Heart right ventricle (tissue), 16 donors: ENCODE data around the gene CHSY1. TPM values are rescaled to one million over a fixed set of nuclear protein-coding genes. Genes with fewer than 3 reads are reported as not detected.

Source experiments
- ATAC-seq, 8 donors: fragments of 200-7000 bp; cut with Tn5 transposase; one replicate each; pipeline ENCODE4 v1.9.1; 2020; ENCODE audit warnings: mild to moderate bottlenecking in 8 of 8, moderate library complexity in 8 of 8, moderate number of reproducible peaks in 1 of 8
- DNase-seq, 2 donors: peaks; one replicate each; pipeline ENCODE4 v3.0.0-alpha.2; 2020
- H3K27ac ChIP-seq, 10 donors: fragments of 200-600 bp; sonication (generic) in 2 of 10; one replicate each; pipeline versions ENCODE4 v1.5.0 to v1.8.0; 2020 to 2022; ENCODE audit warnings: mild to moderate bottlenecking in 3 of 10
- H3K27me3 ChIP-seq, 7 donors: fragments of 200-600 bp; one replicate each; pipeline ENCODE4 v1.8.0; 2021 to 2022; ENCODE audit warnings: mild to moderate bottlenecking in 2 of 7
- H3K36me3 ChIP-seq, 9 donors: fragments of 200-600 bp; sonication (generic) in 1 of 9; one replicate each; pipeline versions ENCODE4 v1.5.0 to v1.8.0; 2020 to 2022; ENCODE audit warnings: mild to moderate bottlenecking in 2 of 9
- H3K4me1 ChIP-seq, 9 donors: fragments of 200-600 bp; sonication (generic) in 1 of 9; one replicate each; pipeline versions ENCODE4 v1.5.0 to v1.8.0; 2020 to 2022; ENCODE audit warnings: mild to moderate bottlenecking in 4 of 9
- H3K4me3 ChIP-seq, 10 donors: fragments of 200-600 bp; sonication (generic) in 2 of 10; one replicate each; pipeline versions ENCODE4 v1.5.0 to v1.8.0; 2020 to 2022; ENCODE audit warnings: mild to moderate bottlenecking in 7 of 10, moderate library complexity in 2 of 10
- H3K9me3 ChIP-seq, 11 donors: fragments of 200-600 bp in 10 of 11; sonication (generic) in 2 of 11; one replicate each; pipeline versions ENCODE4 v1.5.0 to v1.8.0; 2013 to 2022; ENCODE audit warnings: mild to moderate bottlenecking in 2 of 11, control low read depth in 1 of 11, moderate library complexity in 1 of 11
- WGBS, 2 donors: extraction: QIAGEN DNeasy Blood & Tissue Kit; methylation state at CpG; one replicate each; pipeline ENCODE4 v1.1.7; 2013; ENCODE audit warnings: inconsistent platforms in 1 of 2; 5-methylcytosine and 5-hydroxymethylcytosine counted together
- intact Hi-C, 10 donors: fragments of 100-400 bp; cut with DNase I; formaldehyde crosslinking; loops; one replicate each; pipeline versions ENCODE4 v1.11.1 to v1.14.2; 2022
- polyA plus RNA-seq, 2 donors: library from polyadenylated mRNA; stranded (reverse); fragments of 200-250 nt; gene quantifications; one replicate each; pipeline ENCODE4 v1.2.3, GENCODE V29; 2013
- total RNA-seq, 10 donors: library from RNA; stranded (reverse); fragmentation: NEBNext Ultra II Directional in 3 of 10; extraction: Animal tissue kit (Norgen Biotek cat#: 25700) in 3 of 10; gene quantifications; one replicate each; pipeline versions ENCODE4 v1.2.1 to v1.2.4, GENCODE V29; 2021 to 2023
- TF ChIP-seq, protein P1 (sequence below), 9 donors: fragments of 200-600 bp; sonication (generic) in 2 of 9; IDR thresholded peaks; one replicate each; pipeline versions ENCODE4 v1.5.0 to v1.8.0; 2021 to 2022; ENCODE audit warnings: antibody characterized with exemption in 9 of 9, mild to moderate bottlenecking in 5 of 9, moderate library complexity in 1 of 9
- donor health status: Arrhythmogenic right ventricular cardiomyopathy.
- donor health status: ischemic (EF 13 %, LVEDD 7.1; RV severe dilation, severe dysfunction).
- donor health status: healthy with polysubstance abuse.
- donor health status: DM: no; HTN: yes; CAD: no.
- donor health status: DM: no; HTN: no; CAD: no.
- donor health status: ischemic (EF 25% LVEDD 6.9; RV normal size, moderate dysfunction).
- donor health status: ischemic (EF 25% LVEDD 5.7; RV mildly dilated, moderate dysfunction).
- donor health status: healthy.
- donor health status: DM: yes; HTN: yes; CAD: no.
- donor health status: Ischemic cardiomyopathy.
- donor health status: ischemic (EF 35%, LVEDD 5.7; RV mildly dilated, moderate dysfunction).
- donor health status: nonischemic (EF 11% LVEDD 7.7; RV severe dilation, severe dysfunction).
- donor health status: DM: yes; HTN: yes; CAD: no.
- donor health status: PGD.
- donor health status: ischemic (EF 29% LVEDD 5.4; RV normal size, mild dysfunction).
- donor health status: nonischemic (EF 23%, LVEDD 6.1; RV moderate dilation, normal function).

CHSY1 gene
- total and polyA plus RNA-seq, 12 donors, result 6.9 to 35.1 (median 14.6) TPM

- ATAC-seq (peak in 6 of 8 donors; percentile 25 to 59 (median 36)), DNase-seq (no peak)
- WGBS, 2 donors, result 30 to 31% methylated on average over 4 of the region's 4 CpGs
- intact Hi-C loops, result no loop called here
- Histone ChIP-seq H3K4me1 (peaks cover 0 to 84% (median 24%) of the 10 kb centered on the region in 9 donors), H3K27me3 (no peaks in the 10 kb centered on the region), H3K9me3 (no peaks in the 10 kb centered on the region), H3K4me3 (no peak overlapping the region), H3K36me3 (peaks cover 0 to 73% (median 0%) of the 10 kb centered on the region in 9 donors), H3K27ac (peak overlapping the region in 3 of 10 donors; percentile 2 to 44 (median 24))
- TF ChIP-seq, protein P1, sequence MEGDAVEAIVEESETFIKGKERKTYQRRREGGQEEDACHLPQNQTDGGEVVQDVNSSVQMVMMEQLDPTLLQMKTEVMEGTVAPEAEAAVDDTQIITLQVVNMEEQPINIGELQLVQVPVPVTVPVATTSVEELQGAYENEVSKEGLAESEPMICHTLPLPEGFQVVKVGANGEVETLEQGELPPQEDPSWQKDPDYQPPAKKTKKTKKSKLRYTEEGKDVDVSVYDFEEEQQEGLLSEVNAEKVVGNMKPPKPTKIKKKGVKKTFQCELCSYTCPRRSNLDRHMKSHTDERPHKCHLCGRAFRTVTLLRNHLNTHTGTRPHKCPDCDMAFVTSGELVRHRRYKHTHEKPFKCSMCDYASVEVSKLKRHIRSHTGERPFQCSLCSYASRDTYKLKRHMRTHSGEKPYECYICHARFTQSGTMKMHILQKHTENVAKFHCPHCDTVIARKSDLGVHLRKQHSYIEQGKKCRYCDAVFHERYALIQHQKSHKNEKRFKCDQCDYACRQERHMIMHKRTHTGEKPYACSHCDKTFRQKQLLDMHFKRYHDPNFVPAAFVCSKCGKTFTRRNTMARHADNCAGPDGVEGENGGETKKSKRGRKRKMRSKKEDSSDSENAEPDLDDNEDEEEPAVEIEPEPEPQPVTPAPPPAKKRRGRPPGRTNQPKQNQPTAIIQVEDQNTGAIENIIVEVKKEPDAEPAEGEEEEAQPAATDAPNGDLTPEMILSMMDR (IDR thresholded peaks at IDR 0.05), result no peak
Observed at GRCh38 chr15:101221902-101222301, 29.9 kb downstream of the CHSY1 start.

GRCh38 chr15:101220060-101220459 is 31.8 kb downstream of the CHSY1 start:
- TF ChIP-seq, protein P1 (IDR thresholded peaks at IDR 0.05), result no peak
- Histone ChIP-seq H3K36me3 (peaks cover 0 to 66% (median 0%) of the 10 kb centered on the region in 9 donors), H3K4me1 (peaks cover 0 to 67% (median 24%) of the 10 kb centered on the region in 9 donors), H3K4me3 (no peak overlapping the region), H3K9me3 (no peaks in the 10 kb centered on the region), H3K27me3 (no peaks in the 10 kb centered on the region), H3K27ac (no peak overlapping the region)
- no peak for DNase-seq
- WGBS, 2 donors, result 76% methylated on average over 2 of the region's 2 CpGs
- intact Hi-C loops, result no loop called here
- no peak for ATAC-seq

- WGBS, 2 donors, result 84 to 86% methylated on average over 6 of the region's 6 CpGs
- H3K27ac ChIP-seq, result no peak overlapping the region
- H3K4me3 ChIP-seq, result no peak overlapping the region
- DNase-seq (no peak), ATAC-seq (no peak)
- H3K36me3 ChIP-seq, result peaks cover 0 to 63% (median 0%) of the 10 kb centered on the region in 9 donors
- TF ChIP-seq, protein P1 (IDR thresholded peaks at IDR 0.05), result no peak
- H3K4me1 ChIP-seq, result peaks cover 0 to 64% (median 24%) of the 10 kb centered on the region in 9 donors
- H3K9me3 ChIP-seq, result no peaks in the 10 kb centered on the region
- no peaks in the 10 kb centered on the region for H3K27me3 ChIP-seq
- intact Hi-C loops, result no loop called here
Observed at GRCh38 chr15:101219441-101219840, 32.4 kb downstream of the CHSY1 start.

DNA sequence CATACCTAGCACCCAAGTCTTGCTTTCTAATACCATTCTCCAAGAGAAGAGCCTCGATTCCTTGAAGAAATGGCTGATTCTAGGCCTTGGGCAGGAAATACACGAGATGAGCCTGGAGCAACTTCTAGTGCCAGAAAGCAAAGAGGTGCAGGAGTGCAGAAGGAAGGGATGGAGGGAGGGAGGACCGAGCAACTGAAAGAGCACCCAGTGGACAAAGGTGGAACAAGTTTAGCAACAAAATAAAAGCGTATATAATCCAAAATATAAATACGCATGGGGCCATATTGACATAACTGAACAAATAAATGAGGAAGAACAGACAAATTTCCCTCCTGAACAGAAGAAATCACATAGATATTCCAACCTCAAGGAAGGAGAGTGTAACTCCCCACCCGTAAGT is 34.4 kb downstream of the CHSY1 start:
- H3K27ac ChIP-seq, result no peak overlapping the region
- intact Hi-C loops, result no loop called here
- H3K9me3 ChIP-seq, result no peaks in the 10 kb centered on the region
- DNase-seq (no peak), ATAC-seq (no peak)
- H3K4me1 ChIP-seq, result peaks cover 0 to 67% (median 19%) of the 10 kb centered on the region in 9 donors
- WGBS, 2 donors, result 88 to 91% methylated on average over 6 of the region's 6 CpGs
- H3K36me3 ChIP-seq, result peaks cover 0 to 62% (median 0%) of the 10 kb centered on the region in 9 donors
- H3K4me3 ChIP-seq, result no peak overlapping the region
- H3K27me3 ChIP-seq, result no peaks in the 10 kb centered on the region
- TF ChIP-seq, protein P1 (IDR thresholded peaks at IDR 0.05), result no peak
